ENCODE data around the gene OR2T27. TPM values are rescaled to one million over a fixed set of nuclear protein-coding genes. Genes with fewer than 3 reads are reported as not detected.

OR2T27 gene
- total RNA-seq, 1 donor from 2014 or later = not detected

Other genes starting within 250 kb of the OR2T27 start
- gene OR2T2, start 209.9 kb downstream of the OR2T27 start, total RNA-seq = not detected
- gene OR2T3, start 182.2 kb downstream of the OR2T27 start, total RNA-seq = not detected
- not detected for gene OR2T5, start 166.9 kb downstream of the OR2T27 start, total RNA-seq
- not detected for gene OR2G6, start 147.5 kb downstream of the OR2T27 start, total RNA-seq
- gene OR2T29, start 92.8 kb downstream of the OR2T27 start, total RNA-seq = not detected
- not detected for gene OR2T34, start 80.8 kb downstream of the OR2T27 start, total RNA-seq
- gene OR2T10, start 57.8 kb downstream of the OR2T27 start, total RNA-seq = not detected
- gene OR2T11, start 20.4 kb downstream of the OR2T27 start, total RNA-seq = not detected
- gene OR2T35, start 10.2 kb downstream of the OR2T27 start, total RNA-seq = not detected
- not detected for gene OR14I1, start 47.2 kb upstream of the OR2T27 start, total RNA-seq
- gene LYPD8, start 100.2 kb upstream of the OR2T27 start, total RNA-seq = not detected
- 22.2 TPM for gene SH3BP5L, start 170.4 kb upstream of the OR2T27 start, total RNA-seq
- gene ZNF672, start 182.7 kb upstream of the OR2T27 start, total RNA-seq = 40.3 TPM
- 20.8 TPM for gene ZNF692, start 203.6 kb upstream of the OR2T27 start, total RNA-seq